Endodermal cell (in vitro differentiated cells): ENCODE measurements around the gene RRP8. TPM values are rescaled to one million over a fixed set of nuclear protein-coding genes. Genes with fewer than 3 reads are reported as not detected.

Source experiments
- DNase-seq: peaks from one replicate; pipeline ENCODE4 v3.0.0-alpha.2; 2017
- H3K27ac ChIP-seq: 2 replicates; pipeline ENCODE4 v1.5.1; 2013; ENCODE audit warnings: mild to moderate bottlenecking, low read depth, low read length, moderate library complexity
- H3K27me3 ChIP-seq: 2 replicates; pipeline ENCODE4 v1.6.1; 2013; ENCODE audit warnings: mild to moderate bottlenecking, low read length, moderate library complexity; ENCODE audit not compliant: insufficient read depth, control insufficient read depth, poor library complexity, severe bottlenecking
- H3K36me3 ChIP-seq: 2 replicates; pipeline ENCODE4 v1.7.0; 2013; ENCODE audit warnings: mild to moderate bottlenecking, low read length, moderate library complexity; ENCODE audit not compliant: control insufficient read depth, insufficient read depth
- H3K4me1 ChIP-seq: one replicate; pipeline ENCODE4 v1.7.0; 2013; ENCODE audit warnings: low read length; ENCODE audit not compliant: control insufficient read depth, insufficient read depth
- H3K4me3 ChIP-seq: 2 replicates; pipeline ENCODE4 v1.5.1; 2013; ENCODE audit warnings: mild to moderate bottlenecking, low read length, moderate library complexity
- H3K9ac ChIP-seq: 2 replicates; pipeline ENCODE4 v1.6.1; 2013; ENCODE audit warnings: mild to moderate bottlenecking, low read length, moderate library complexity; ENCODE audit not compliant: poor library complexity, severe bottlenecking; ENCODE audit errors: extremely low read depth
- H3K9me3 ChIP-seq: 2 replicates; pipeline ENCODE4 v1.6.1; 2013; ENCODE audit warnings: mild to moderate bottlenecking, low read length, moderate library complexity; ENCODE audit not compliant: control insufficient read depth
- H3K27ac Mint-ChIP-seq: 2 replicates; pipeline ENCODE4 v1.8.0; 2020; ENCODE audit warnings: mixed read lengths
- H3K27me3 Mint-ChIP-seq: 2 replicates; pipeline ENCODE4 v1.8.0; 2021; ENCODE audit warnings: mild to moderate bottlenecking, mixed read lengths; ENCODE audit not compliant: insufficient read depth
- H3K36me3 Mint-ChIP-seq: 2 replicates; pipeline ENCODE4 v1.8.0; 2020; ENCODE audit warnings: low read depth, mixed read lengths
- H3K4me1 Mint-ChIP-seq: 2 replicates; pipeline ENCODE4 v1.8.0; 2020; ENCODE audit warnings: mixed read lengths
- H3K4me3 Mint-ChIP-seq: 2 replicates; pipeline ENCODE4 v1.8.0; 2020; ENCODE audit warnings: mild to moderate bottlenecking, moderate library complexity, mixed read lengths
- H3K9me3 Mint-ChIP-seq: 2 replicates; pipeline ENCODE4 v1.8.0; 2020; ENCODE audit warnings: mild to moderate bottlenecking, mixed read lengths
- WGBS, 2 experiments: methylation state at CpG; one replicate each; pipeline versions ENCODE4 v1.1.5 to v1.1.7; 2013; ENCODE audit warnings: missing lambda C conversion rate in 2 of 2, mixed read lengths in 1 of 2; ENCODE audit not compliant: insufficient coverage in 1 of 2, insufficient read length in 1 of 2; 5-methylcytosine and 5-hydroxymethylcytosine counted together
- total RNA-seq, 2 donors: library from RNA; stranded (reverse); fragmentation: NEBNext Ultra II Directional in 1 of 2; extraction: Animal tissue kit (Norgen Biotek cat#: 25700) in 1 of 2; gene quantifications; 2 replicates in 1 of 2; 3 replicates in 1 of 2; pipeline ENCODE4 v1.2.1, GENCODE V29; 2021
- TF ChIP-seq, protein P1 (sequence below): fragments of 200-600 bp; sonication (generic); conservative IDR thresholded peaks from 2 replicates; pipeline ENCODE4 v1.5.0; 2021; ENCODE audit warnings: antibody characterized with exemption, mild to moderate bottlenecking

RRP8 gene
- total RNA-seq, 2 donors from 2014 or later: 11.0 to 12.8 TPM

DNA sequence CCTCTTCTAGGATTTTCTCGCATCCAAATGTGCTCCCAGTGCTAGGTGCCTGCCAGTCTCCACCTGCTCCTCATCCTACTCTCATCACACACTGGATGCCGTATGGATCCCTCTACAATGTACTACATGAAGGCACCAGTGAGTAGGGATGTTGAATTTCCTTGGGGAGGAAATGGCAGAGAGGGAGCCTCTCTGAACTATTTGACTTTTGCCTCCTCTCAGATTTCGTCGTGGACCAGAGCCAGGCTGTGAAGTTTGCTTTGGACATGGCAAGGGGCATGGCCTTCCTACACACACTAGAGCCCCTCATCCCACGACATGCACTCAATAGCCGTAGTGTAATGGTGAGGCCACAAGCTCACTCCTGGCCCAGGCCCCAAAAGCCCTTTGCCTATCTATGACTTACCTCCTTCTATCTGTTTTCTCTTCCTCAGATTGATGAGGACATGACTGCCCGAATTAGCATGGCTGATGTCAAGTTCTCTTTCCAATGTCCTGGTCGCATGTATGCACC lies 6.1 kb upstream of the RRP8 start:
- Histone ChIP-seq H3K36me3 (peaks cover 50% of the 10 kb centered on the region), H3K9me3 (no peaks in the 10 kb centered on the region), H3K9ac (no peak overlapping the region), H3K4me1 (peaks cover 5% of the 10 kb centered on the region), H3K4me3 (no peak overlapping the region), H3K27me3 (no peaks in the 10 kb centered on the region), H3K27ac (no peak overlapping the region)
- whole genome bisulfite sequencing, 2 experiments: 88 to 100% methylated on average over 2 to 8 of the region's 8 CpGs
- Mint-ChIP-seq H3K27me3 (no peaks in the 10 kb centered on the region), H3K4me3 (no peak overlapping the region), H3K9me3 (no peaks in the 10 kb centered on the region), H3K27ac (peak overlapping the region; percentile 81), H3K4me1 (peaks cover 20% of the 10 kb centered on the region), H3K36me3 (peaks cover 44% of the 10 kb centered on the region)
- DNase-seq: peak; percentile 31
- TF ChIP-seq, protein P1, sequence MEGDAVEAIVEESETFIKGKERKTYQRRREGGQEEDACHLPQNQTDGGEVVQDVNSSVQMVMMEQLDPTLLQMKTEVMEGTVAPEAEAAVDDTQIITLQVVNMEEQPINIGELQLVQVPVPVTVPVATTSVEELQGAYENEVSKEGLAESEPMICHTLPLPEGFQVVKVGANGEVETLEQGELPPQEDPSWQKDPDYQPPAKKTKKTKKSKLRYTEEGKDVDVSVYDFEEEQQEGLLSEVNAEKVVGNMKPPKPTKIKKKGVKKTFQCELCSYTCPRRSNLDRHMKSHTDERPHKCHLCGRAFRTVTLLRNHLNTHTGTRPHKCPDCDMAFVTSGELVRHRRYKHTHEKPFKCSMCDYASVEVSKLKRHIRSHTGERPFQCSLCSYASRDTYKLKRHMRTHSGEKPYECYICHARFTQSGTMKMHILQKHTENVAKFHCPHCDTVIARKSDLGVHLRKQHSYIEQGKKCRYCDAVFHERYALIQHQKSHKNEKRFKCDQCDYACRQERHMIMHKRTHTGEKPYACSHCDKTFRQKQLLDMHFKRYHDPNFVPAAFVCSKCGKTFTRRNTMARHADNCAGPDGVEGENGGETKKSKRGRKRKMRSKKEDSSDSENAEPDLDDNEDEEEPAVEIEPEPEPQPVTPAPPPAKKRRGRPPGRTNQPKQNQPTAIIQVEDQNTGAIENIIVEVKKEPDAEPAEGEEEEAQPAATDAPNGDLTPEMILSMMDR: no peak

DNA sequence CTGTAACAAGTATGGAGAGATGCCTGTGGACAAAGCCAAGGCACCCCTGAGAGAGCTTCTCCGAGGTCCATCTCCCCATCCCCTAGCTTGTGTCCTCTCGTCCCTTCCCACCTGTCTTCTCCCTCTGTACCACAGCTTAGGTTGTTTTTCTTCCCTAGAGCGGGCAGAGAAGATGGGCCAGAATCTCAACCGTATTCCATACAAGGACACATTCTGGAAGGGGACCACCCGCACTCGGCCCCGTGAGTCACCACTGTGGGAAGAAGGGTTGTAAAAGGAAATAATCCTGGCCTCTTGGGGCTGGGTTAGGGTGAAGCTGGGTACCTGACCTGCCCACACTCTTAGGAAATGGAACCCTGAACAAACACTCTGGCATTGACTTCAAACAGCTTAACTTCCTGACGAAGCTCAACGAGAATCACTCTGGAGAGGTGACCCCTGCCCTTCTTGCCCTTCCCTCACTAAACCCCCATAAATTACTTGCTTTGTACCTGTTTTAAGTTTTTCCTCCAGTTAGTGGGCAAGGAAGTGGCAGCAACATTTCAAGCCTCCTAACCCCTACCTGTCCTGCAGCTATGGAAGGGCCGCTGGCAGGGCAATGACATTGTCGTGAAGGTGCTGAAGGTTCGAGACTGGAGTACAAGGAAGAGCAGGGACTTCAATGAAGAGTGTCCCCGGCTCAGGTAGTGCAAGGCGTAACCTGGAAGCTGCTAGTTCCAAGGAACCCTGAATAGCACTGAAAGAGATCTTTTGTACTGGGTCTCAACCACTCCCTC lies 5.5 kb upstream of the RRP8 start:
- Mint-ChIP-seq H3K27ac (peak overlapping the region; percentile 81), H3K9me3 (no peaks in the 10 kb centered on the region), H3K27me3 (no peaks in the 10 kb centered on the region), H3K36me3 (peaks cover 42% of the 10 kb centered on the region), H3K4me3 (no peak overlapping the region), H3K4me1 (peaks cover 20% of the 10 kb centered on the region)
- Histone ChIP-seq H3K9ac (no peak overlapping the region), H3K4me3 (no peak overlapping the region), H3K27me3 (no peaks in the 10 kb centered on the region), H3K4me1 (peaks cover 5% of the 10 kb centered on the region), H3K27ac (no peak overlapping the region), H3K36me3 (peaks cover 49% of the 10 kb centered on the region), H3K9me3 (no peaks in the 10 kb centered on the region)
- 94 to 96% methylated on average over 9 to 14 of the region's 14 CpGs for WGBS, 2 experiments
- TF ChIP-seq, protein P1: no peak
- DNase-seq: peak; percentile 39

DNA sequence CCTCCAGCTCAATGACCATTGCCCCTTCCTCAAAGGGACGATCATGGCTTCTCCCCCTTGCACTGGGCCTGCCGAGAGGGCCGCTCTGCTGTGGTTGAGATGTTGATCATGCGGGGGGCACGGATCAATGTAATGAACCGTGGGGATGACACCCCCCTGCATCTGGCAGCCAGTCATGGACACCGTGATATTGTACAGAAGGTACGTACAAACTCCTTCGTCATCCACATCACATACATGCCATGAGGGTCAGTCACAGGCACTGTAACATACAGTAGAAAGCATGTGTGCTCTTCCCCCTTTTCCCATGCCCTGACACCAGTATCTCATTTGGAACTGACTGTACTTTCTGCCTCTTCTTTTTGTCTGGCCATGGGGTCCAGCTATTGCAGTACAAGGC lies 4.6 kb upstream of the RRP8 start:
- H3K4me3 ChIP-seq: no peak overlapping the region
- H3K9ac ChIP-seq: no peak overlapping the region
- 94 to 95% methylated on average over 7 to 9 of the region's 9 CpGs for WGBS, 2 experiments
- DNase-seq: peak; percentile 34
- H3K27ac ChIP-seq: no peak overlapping the region
- no peaks in the 10 kb centered on the region for H3K9me3 ChIP-seq
- Mint-ChIP-seq H3K27ac (peak overlapping the region; percentile 98), H3K27me3 (no peaks in the 10 kb centered on the region), H3K36me3 (peaks cover 42% of the 10 kb centered on the region), H3K4me1 (peaks cover 20% of the 10 kb centered on the region), H3K4me3 (no peak overlapping the region), H3K9me3 (no peaks in the 10 kb centered on the region)
- peaks cover 45% of the 10 kb centered on the region for H3K36me3 ChIP-seq
- no peaks in the 10 kb centered on the region for H3K27me3 ChIP-seq
- TF ChIP-seq, protein P1: no peak
- H3K4me1 ChIP-seq: peaks cover 5% of the 10 kb centered on the region
